AG04450 (cell line): ENCODE measurements around the gene PRR9. TPM values are rescaled to one million over a fixed set of nuclear protein-coding genes. Genes with fewer than 3 reads are reported as not detected.

ENCODE experiments used
- CTCF ChIA-PET: fragments of 300-600, 350-600 bp; formaldehyde crosslinking; extraction: SDS; loops from one replicate; lab custom pipeline; 2022; ENCODE audit warnings: antibody characterized with exemption, inconsistent platforms; lab: Charles Lee
- POLR2A ChIA-PET: fragments of 350-600 bp; formaldehyde crosslinking; extraction: SDS; loops from one replicate; lab custom pipeline; 2021; ENCODE audit warnings: antibody characterized with exemption, inconsistent platforms; lab: Yijun Ruan, JAX
- DNase-seq: peaks from one replicate; pipeline ENCODE4 v3.0.0-alpha.2; 2011; ENCODE audit warnings: low read depth, low spot score
- H3K27ac ChIP-seq: one replicate; pipeline ENCODE4 v1.5.1; 2012; ENCODE audit warnings: low read depth, low read length, control low read depth
- H3K27me3 ChIP-seq: one replicate; pipeline ENCODE4 v1.6.0; 2012; ENCODE audit warnings: low read length; ENCODE audit not compliant: control insufficient read depth, insufficient read depth
- H3K4me3 ChIP-seq: 2 replicates; pipeline ENCODE4 v1.5.1; 2011; ENCODE audit warnings: mild to moderate bottlenecking, low read depth, low read length, control low read depth
- H3K9me3 ChIP-seq: 2 replicates; pipeline ENCODE4 v1.5.1; 2012; ENCODE audit warnings: low read length; ENCODE audit not compliant: control insufficient read depth, insufficient read depth
- polyA plus RNA-seq: library from polyadenylated mRNA; depleted of rRNA; stranded (reverse); fragments of >200 nt; gene quantifications from 2 replicates; pipeline ENCODE4 v1.2.3, GENCODE V29; 2011
- TF ChIP-seq, protein P1 (sequence below): IDR thresholded peaks from 2 replicates; pipeline ENCODE4 v1.5.1; 2011; ENCODE audit warnings: low read depth, low read length, control low read depth, inconsistent platforms

Gene PRR9
- polyA plus RNA-seq, 1 experiment: not detected

DNA sequence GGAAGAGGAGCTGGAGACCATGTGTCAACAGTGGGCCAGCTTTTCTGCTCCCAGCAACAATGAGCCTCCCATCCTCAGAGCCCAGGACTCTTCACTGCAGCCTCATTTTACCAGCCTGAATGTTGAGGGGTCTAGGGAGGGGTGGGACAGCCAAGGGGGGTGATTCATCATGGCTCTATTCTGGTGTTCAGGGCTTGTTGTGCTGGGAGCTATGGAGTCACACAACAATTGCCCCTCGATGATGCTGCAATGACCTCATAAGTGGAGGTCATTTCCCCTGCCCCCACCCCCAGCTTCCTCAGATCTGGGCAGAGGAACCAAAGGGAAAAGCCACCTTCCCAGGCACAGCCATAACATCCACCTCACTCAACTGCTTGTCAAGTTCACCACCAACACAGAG lies 14.3 kb upstream of the PRR9 start, which contains the start of gene LELP1:
TSS of gene LELP1 (plus strand) at position 301 of the 400 bp plus-strand sequence. CDS start 1,278 bp downstream, outside the sequence.
- Histone ChIP-seq H3K27me3 (no peaks in the 10 kb centered on the region), H3K27ac (no peak within 1 kb of the TSS), H3K4me3 (no peak within 1 kb of the TSS), H3K9me3 (no peaks in the 10 kb centered on the region)
- POLR2A ChIA-PET: no interaction called here
- CTCF ChIA-PET: no interaction called here
- TF ChIP-seq, protein P1, sequence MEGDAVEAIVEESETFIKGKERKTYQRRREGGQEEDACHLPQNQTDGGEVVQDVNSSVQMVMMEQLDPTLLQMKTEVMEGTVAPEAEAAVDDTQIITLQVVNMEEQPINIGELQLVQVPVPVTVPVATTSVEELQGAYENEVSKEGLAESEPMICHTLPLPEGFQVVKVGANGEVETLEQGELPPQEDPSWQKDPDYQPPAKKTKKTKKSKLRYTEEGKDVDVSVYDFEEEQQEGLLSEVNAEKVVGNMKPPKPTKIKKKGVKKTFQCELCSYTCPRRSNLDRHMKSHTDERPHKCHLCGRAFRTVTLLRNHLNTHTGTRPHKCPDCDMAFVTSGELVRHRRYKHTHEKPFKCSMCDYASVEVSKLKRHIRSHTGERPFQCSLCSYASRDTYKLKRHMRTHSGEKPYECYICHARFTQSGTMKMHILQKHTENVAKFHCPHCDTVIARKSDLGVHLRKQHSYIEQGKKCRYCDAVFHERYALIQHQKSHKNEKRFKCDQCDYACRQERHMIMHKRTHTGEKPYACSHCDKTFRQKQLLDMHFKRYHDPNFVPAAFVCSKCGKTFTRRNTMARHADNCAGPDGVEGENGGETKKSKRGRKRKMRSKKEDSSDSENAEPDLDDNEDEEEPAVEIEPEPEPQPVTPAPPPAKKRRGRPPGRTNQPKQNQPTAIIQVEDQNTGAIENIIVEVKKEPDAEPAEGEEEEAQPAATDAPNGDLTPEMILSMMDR: no peak
- no peak for DNase-seq

DNA sequence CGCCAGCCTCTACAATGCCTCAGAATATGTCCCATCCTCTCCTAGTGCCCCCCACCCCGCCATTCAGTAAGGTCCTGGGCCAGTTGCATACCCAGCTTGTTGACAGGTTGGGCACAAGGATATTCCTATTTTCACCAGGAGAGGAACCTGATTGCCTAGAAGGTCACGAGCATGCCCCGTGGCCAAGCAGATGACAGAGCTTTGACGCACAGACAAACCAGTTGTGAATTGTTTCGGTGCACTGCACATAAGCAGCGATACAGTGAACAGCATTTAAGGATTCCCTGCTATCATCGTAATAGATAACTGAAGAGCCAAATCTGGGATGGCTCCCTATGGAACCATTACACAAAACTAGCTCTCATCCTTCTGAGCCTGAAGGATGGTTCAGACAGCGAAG lies 10.8 kb upstream of the PRR9 start:
- Histone ChIP-seq H3K27me3 (no peaks in the 10 kb centered on the region), H3K9me3 (no peaks in the 10 kb centered on the region), H3K4me3 (no peak overlapping the region), H3K27ac (no peak overlapping the region)
- DNase-seq: no peak
- CTCF ChIA-PET: no interaction called here
- POLR2A ChIA-PET: no interaction called here
- TF ChIP-seq, protein P1: no peak

DNA sequence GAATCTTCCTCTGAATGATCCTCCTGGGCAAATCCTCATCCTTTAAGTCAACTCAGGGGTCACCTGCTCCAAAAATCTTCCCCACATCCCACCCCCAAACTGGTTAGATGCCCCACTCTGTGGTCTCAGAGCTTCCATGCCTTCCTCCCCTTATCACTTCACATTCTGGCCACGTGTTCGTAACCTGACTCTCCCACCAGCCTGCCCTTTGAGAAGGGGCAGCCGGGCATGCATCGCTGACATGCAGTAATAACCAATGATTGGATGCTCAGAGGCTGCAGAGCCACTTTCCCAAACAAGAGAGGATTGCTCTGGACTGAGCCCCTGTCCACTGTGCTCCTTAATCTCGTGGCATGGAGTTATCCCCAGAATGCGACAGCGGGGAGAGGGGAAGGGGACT lies 7.2 kb upstream of the PRR9 start:
- TF ChIP-seq, protein P1: no peak
- Histone ChIP-seq H3K4me3 (no peak overlapping the region), H3K27ac (no peak overlapping the region), H3K27me3 (no peaks in the 10 kb centered on the region), H3K9me3 (no peaks in the 10 kb centered on the region)
- POLR2A ChIA-PET: no interaction called here
- CTCF ChIA-PET: no interaction called here
- DNase-seq: no peak

GRCh38 chr1:153212201-153212600 lies 5.2 kb upstream of the PRR9 start:
- Histone ChIP-seq H3K9me3 (no peaks in the 10 kb centered on the region), H3K27ac (no peak overlapping the region), H3K27me3 (no peaks in the 10 kb centered on the region), H3K4me3 (no peak overlapping the region)
- no peak for DNase-seq
- TF ChIP-seq, protein P1: no peak
- POLR2A ChIA-PET: no interaction called here
- CTCF ChIA-PET: no interaction called here

- Histone ChIP-seq H3K9me3 (no peaks in the 10 kb centered on the region), H3K27me3 (no peaks in the 10 kb centered on the region), H3K4me3 (no peak overlapping the region), H3K27ac (no peak overlapping the region)
- POLR2A ChIA-PET: no interaction called here
- CTCF ChIA-PET: no interaction called here
- no peak for DNase-seq
- TF ChIP-seq, protein P1: no peak
Measured at GRCh38 chr1:153213519-153213918, 3.9 kb upstream of the PRR9 start.
